Transverse colon (tissue), 4 donors: ENCODE data around the gene IFI27L1. TPM values are rescaled to one million over a fixed set of nuclear protein-coding genes. Genes with fewer than 3 reads are reported as not detected.

ENCODE experiments used
- DNase-seq: peaks from one replicate; pipeline ENCODE4 v3.0.0-alpha.2; 2019
- H3K27ac ChIP-seq, 4 donors: fragments of 200-600 bp; sonication (generic); 2 replicates each; pipeline ENCODE4 v1.5.1; 2016 to 2018; ENCODE audit warnings: inconsistent platforms in 4 of 4
- H3K27me3 ChIP-seq: fragments of 200-600 bp; sonication (generic); 2 replicates; pipeline ENCODE4 v1.5.1; 2017; ENCODE audit warnings: inconsistent platforms
- H3K36me3 ChIP-seq, 4 donors: fragments of 200-600 bp; sonication (generic); 2 replicates each; pipeline ENCODE4 v1.5.1; 2017 to 2019; ENCODE audit warnings: inconsistent platforms in 4 of 4
- H3K4me1 ChIP-seq, 4 donors: fragments of 200-600 bp; sonication (generic); 2 replicates each; pipeline ENCODE4 v1.5.1; 2017 to 2020; ENCODE audit warnings: inconsistent platforms in 4 of 4
- H3K4me3 ChIP-seq, 4 donors: fragments of 200-600 bp; sonication (generic); 1 replicate in 1 of 4; 2 replicates in 3 of 4; pipeline versions ENCODE4 v1.5.1 to v1.6.1; 2017 to 2019; ENCODE audit warnings: inconsistent platforms in 4 of 4
- H3K9me3 ChIP-seq, 2 donors: fragments of 200-600 bp; sonication (generic); 2 replicates each; pipeline ENCODE4 v1.5.1; 2017 to 2019; ENCODE audit warnings: inconsistent platforms in 2 of 2
- EP300 ChIP-seq: sonication (generic); formaldehyde crosslinking; IDR thresholded peaks from one replicate; pipeline ENCODE4 v1.6.1; 2017; ENCODE audit warnings: antibody characterized with exemption, low read depth
- POLR2A ChIP-seq: fragments of 450-650 bp; IDR thresholded peaks from one replicate; pipeline ENCODE4 v1.6.1; 2016; ENCODE audit warnings: antibody characterized with exemption, mild to moderate bottlenecking, moderate library complexity
- POLR2AphosphoS5 ChIP-seq, 3 donors: sonication (generic); formaldehyde crosslinking; IDR thresholded peaks; one replicate each; pipeline ENCODE4 v1.6.1; 2016; ENCODE audit warnings: antibody characterized with exemption in 3 of 3
- WGBS, 2 donors: methylation state at CpG; one replicate each; pipeline ENCODE4 v1.1.5; 2018; ENCODE audit warnings: low coverage in 1 of 2; 5-methylcytosine and 5-hydroxymethylcytosine counted together
- in situ Hi-C, 4 donors: fragments of 200-750 bp; cut with MboI; loops; one replicate each; pipeline versions ENCODE4 v1.15.0 to v1.15.1; 2017; ENCODE audit warnings: low sequenced_read_pairs in 3 of 4, low pct_ligation_motif_present in 1 of 4, low pct_unique_long_range_greater_than_20kb in 1 of 4
- intact Hi-C: fragments of 100-400 bp; cut with DNase I; formaldehyde crosslinking; loops from one replicate; pipeline ENCODE4 v1.15.1; 2023; ENCODE audit warnings: low total_unique reads
- total RNA-seq, 4 donors: library from RNA; depleted of rRNA; stranded (reverse); fragments of >200 nt; gene quantifications; one replicate each; pipeline ENCODE4 v1.1.0, GENCODE V29; 2016
- TF ChIP-seq, protein P1 (sequence below), 5 experiments: fragments of 200-600 bp in 3 of 5; fragments of 450-650 bp in 2 of 5; sonication (generic) in 3 of 5; IDR thresholded peaks; 1 replicate in 2 of 5; 2 replicates in 3 of 5; pipeline ENCODE4 v1.5.1; 2016 to 2017; ENCODE audit warnings: antibody characterized with exemption in 5 of 5, inconsistent platforms in 3 of 5, mild to moderate bottlenecking in 2 of 5, moderate library complexity in 1 of 5

IFI27L1 gene
- total RNA-seq, 4 donors from 2014 or later, result 12.3 to 21.3 (median 17.9) TPM; not detected in 1

DNA sequence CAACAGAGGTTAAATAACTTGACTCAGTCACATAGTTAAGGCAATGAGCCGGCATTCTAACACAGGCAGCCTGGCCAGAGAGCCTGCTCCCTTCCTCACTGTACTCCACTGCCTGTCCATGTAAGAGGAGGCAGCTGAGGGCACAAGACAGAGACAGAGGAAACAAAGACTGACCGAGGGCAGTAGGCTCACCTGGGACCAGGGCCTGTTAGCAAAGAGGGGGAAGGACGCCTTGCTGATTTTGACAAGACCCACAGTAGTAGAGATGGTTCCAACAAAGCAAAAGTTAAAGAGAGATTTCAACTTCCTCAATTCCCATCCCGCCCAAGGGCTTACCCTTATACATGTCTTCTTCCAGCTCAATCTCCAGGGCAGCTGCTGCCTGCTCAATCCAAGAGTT, 28.4 kb upstream of the IFI27L1 start:
- Histone ChIP-seq H3K36me3 (peaks cover 0 to 68% (median 21%) of the 10 kb centered on the region in 4 donors), H3K27ac (no peak overlapping the region), H3K27me3 (no peaks in the 10 kb centered on the region), H3K4me3 (no peak overlapping the region), H3K9me3 (no peaks in the 10 kb centered on the region), H3K4me1 (peaks cover 0 to 7% (median 3%) of the 10 kb centered on the region in 4 donors)
- no peak for DNase-seq
- in situ Hi-C loops (no loop called here), intact Hi-C loops (no loop called here)
- no peak for TF ChIP-seq POLR2A
- no peak for TF ChIP-seq EP300
- 94% methylated on average over 4 of the region's 4 CpGs; no CpG with 5 or more reads in 1 of the 2 donors for WGBS, 2 donors

DNA sequence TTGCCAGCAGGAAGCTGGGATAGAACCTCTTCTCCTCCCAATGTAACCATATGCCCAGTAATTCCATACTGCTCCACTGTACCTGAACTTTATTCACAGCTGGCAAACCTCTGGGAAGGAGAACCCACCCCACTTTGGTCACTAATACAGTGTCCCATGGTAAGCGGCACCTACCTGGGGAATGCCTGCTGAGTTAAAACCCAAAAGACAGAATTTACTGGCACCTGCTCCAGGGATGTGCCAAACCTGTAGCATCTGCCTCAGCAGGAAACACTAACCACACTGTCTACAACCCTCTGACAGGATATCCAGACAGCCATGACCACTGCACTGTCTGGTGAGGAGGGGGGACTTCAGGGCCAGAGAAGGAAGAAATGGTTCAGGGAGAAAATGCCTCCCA, 26.7 kb upstream of the IFI27L1 start:
- Histone ChIP-seq H3K4me3 (no peak overlapping the region), H3K27me3 (no peaks in the 10 kb centered on the region), H3K36me3 (peaks cover 0 to 67% (median 18%) of the 10 kb centered on the region in 4 donors), H3K9me3 (no peaks in the 10 kb centered on the region), H3K4me1 (peaks cover 0 to 24% (median 3%) of the 10 kb centered on the region in 4 donors), H3K27ac (no peak overlapping the region)
- intact Hi-C loops (no loop called here), in situ Hi-C loops (no loop called here)
- TF ChIP-seq, protein P1, sequence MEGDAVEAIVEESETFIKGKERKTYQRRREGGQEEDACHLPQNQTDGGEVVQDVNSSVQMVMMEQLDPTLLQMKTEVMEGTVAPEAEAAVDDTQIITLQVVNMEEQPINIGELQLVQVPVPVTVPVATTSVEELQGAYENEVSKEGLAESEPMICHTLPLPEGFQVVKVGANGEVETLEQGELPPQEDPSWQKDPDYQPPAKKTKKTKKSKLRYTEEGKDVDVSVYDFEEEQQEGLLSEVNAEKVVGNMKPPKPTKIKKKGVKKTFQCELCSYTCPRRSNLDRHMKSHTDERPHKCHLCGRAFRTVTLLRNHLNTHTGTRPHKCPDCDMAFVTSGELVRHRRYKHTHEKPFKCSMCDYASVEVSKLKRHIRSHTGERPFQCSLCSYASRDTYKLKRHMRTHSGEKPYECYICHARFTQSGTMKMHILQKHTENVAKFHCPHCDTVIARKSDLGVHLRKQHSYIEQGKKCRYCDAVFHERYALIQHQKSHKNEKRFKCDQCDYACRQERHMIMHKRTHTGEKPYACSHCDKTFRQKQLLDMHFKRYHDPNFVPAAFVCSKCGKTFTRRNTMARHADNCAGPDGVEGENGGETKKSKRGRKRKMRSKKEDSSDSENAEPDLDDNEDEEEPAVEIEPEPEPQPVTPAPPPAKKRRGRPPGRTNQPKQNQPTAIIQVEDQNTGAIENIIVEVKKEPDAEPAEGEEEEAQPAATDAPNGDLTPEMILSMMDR (IDR thresholded peaks at IDR 0.05), result no peak
- TF ChIP-seq POLR2AphosphoS5 (IDR thresholded peaks at IDR 0.05), result no peak
- WGBS, 2 donors, result 77% methylated on average over 1 of the region's 1 CpG; no CpG with 5 or more reads in 1 of the 2 donors
- DNase-seq, result no peak

DNA sequence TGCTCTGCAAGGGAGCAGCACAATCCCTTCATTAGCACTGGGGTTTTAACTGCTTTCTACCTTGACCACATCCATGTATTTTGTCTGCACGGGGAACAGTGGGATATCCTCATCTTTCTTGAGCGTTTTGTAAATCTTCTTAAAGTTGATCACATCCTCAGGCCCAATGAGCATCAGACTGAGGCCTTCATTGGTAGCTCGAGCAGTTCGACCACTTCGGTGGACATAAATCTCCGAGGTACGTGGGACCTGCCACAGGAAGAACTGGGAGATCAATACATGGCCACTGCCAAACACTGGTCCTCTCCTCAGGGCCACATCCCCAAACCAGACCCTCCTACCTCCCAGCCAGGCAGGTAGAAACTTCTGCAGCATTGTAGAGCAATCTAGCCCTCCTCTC, 26.2 kb upstream of the IFI27L1 start:
- no peak overlapping the region for H3K27ac ChIP-seq
- TF ChIP-seq POLR2AphosphoS5 (IDR thresholded peaks at IDR 0.05), result no peak
- TF ChIP-seq POLR2A, result no peak
- TF ChIP-seq EP300, result no peak
- TF ChIP-seq, protein P1 (IDR thresholded peaks at IDR 0.05), result no peak
- in situ Hi-C loops, result no loop called here
- H3K36me3 ChIP-seq, result peaks cover 0 to 68% (median 20%) of the 10 kb centered on the region in 4 donors
- intact Hi-C loops, result no loop called here
- DNase-seq, result no peak
- H3K27me3 ChIP-seq, result no peaks in the 10 kb centered on the region
- no peak overlapping the region for H3K4me3 ChIP-seq
- no peaks in the 10 kb centered on the region for H3K9me3 ChIP-seq
- WGBS, 2 donors, result 94% methylated on average over 7 of the region's 7 CpGs; no CpG with 5 or more reads in 1 of the 2 donors
- H3K4me1 ChIP-seq, result peaks cover 0 to 25% (median 3%) of the 10 kb centered on the region in 4 donors

DNA sequence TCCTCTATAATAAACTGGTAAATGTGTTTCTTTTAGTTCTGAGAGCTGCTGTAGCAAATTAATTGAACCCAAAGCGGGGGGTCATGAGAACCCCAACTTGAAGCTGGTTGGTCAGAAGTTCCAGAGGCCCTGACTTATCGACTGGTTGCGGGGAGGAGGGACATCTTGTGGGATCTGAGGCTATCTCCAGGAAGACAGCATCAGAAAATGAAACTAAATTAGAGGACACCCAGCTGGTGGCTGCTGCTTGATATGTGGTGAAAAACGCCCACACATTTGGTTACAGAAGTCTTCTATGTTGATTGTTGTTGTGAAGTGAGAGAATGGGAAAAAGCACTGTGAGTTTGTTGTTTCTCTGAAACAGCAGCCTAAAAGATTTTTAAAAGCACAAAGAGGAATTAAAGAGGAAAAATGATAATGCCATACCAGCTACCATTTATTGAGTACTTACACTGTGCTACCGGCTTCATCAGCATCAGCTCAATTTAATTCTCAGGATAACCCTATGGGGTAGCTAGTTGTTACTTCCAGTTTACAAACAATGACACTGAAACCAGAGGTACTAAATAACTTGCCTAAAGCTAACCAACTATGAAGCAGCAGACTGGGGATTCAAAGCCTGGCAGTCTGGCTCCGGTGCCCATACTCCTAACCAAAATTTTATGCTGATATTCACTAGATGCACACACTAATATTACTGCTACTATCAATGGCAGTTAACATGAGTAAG, 24.4 kb upstream of the IFI27L1 start:
- Histone ChIP-seq H3K27ac (no peak overlapping the region), H3K4me1 (peaks cover 0 to 25% (median 2%) of the 10 kb centered on the region in 4 donors), H3K4me3 (no peak overlapping the region), H3K27me3 (no peaks in the 10 kb centered on the region), H3K36me3 (peaks cover 0 to 70% (median 23%) of the 10 kb centered on the region in 4 donors), H3K9me3 (no peaks in the 10 kb centered on the region)
- in situ Hi-C loops, result no loop called here
- WGBS, 2 donors, result 68 to 71% methylated on average over 6 of the region's 6 CpGs
- TF ChIP-seq, protein P1 (IDR thresholded peaks at IDR 0.05), result no peak
- TF ChIP-seq EP300, result no peak
- TF ChIP-seq POLR2AphosphoS5 (IDR thresholded peaks at IDR 0.05), result no peak
- TF ChIP-seq POLR2A, result no peak
- intact Hi-C loops, result no loop called here
- no peak for DNase-seq
